ENCODE results near the gene ARID3B.

GRCh38 chr15:74624020-74624602, 83.1 kb downstream of the ARID3B start:
- TF ChIP-seq CTCF (IDR thresholded peaks at IDR 0.05) (no peak), POLR2A (IDR thresholded peaks at IDR 0.05) (no peak)

Measured in adrenal gland (tissue), 5 donors.